Transverse colon (tissue), 3 donors: Measurements from ENCODE around the gene ACP1.

Experiments
- EP300 ChIP-seq: sonication (generic); formaldehyde crosslinking; IDR thresholded peaks from one replicate; pipeline ENCODE4 v1.6.1; 2017; ENCODE audit warnings: antibody characterized with exemption, low read depth
- POLR2A ChIP-seq: fragments of 450-650 bp; IDR thresholded peaks from one replicate; pipeline ENCODE4 v1.6.1; 2016; ENCODE audit warnings: antibody characterized with exemption, mild to moderate bottlenecking, moderate library complexity
- TF ChIP-seq, protein P1 (sequence below), 5 experiments: fragments of 200-600 bp in 3 of 5; fragments of 450-650 bp in 2 of 5; sonication (generic) in 3 of 5; IDR thresholded peaks; 1 replicate in 2 of 5; 2 replicates in 3 of 5; pipeline ENCODE4 v1.5.1; 2016 to 2017; ENCODE audit warnings: antibody characterized with exemption in 5 of 5, inconsistent platforms in 3 of 5, mild to moderate bottlenecking in 2 of 5, moderate library complexity in 1 of 5

GRCh38 chr2:278927-279320, 14.2 kb downstream of the ACP1 start:
- TF ChIP-seq EP300 (no peak), POLR2A (no peak)
- TF ChIP-seq, protein P1, sequence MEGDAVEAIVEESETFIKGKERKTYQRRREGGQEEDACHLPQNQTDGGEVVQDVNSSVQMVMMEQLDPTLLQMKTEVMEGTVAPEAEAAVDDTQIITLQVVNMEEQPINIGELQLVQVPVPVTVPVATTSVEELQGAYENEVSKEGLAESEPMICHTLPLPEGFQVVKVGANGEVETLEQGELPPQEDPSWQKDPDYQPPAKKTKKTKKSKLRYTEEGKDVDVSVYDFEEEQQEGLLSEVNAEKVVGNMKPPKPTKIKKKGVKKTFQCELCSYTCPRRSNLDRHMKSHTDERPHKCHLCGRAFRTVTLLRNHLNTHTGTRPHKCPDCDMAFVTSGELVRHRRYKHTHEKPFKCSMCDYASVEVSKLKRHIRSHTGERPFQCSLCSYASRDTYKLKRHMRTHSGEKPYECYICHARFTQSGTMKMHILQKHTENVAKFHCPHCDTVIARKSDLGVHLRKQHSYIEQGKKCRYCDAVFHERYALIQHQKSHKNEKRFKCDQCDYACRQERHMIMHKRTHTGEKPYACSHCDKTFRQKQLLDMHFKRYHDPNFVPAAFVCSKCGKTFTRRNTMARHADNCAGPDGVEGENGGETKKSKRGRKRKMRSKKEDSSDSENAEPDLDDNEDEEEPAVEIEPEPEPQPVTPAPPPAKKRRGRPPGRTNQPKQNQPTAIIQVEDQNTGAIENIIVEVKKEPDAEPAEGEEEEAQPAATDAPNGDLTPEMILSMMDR (IDR thresholded peaks at IDR 0.05) = no peak
